A549 (cell line): Measurements from ENCODE around the gene SLC35B4. TPM values are rescaled to one million over a fixed set of nuclear protein-coding genes. Genes with fewer than 3 reads are reported as not detected.

Experiments used
- ATAC-seq, 2 experiments: fragments of 200-7000 bp in 1 of 2; fragments of >200 bp in 1 of 2; cut with Nextera tagmentation in 1 of 2; cut with Tn5 transposase in 1 of 2; 3 replicates each; pipeline versions ENCODE4 v1.8.0 to v1.9.1; 2018 to 2020; ENCODE audit warnings: mild to moderate bottlenecking in 1 of 2, moderate library complexity in 1 of 2
- CTCF ChIA-PET: fragments of 300-600 bp; sonication (Branson Sonifier 250); formaldehyde crosslinking; extraction: SDS; loops from one replicate; lab custom pipeline; 2021; ENCODE audit warnings: antibody characterized with exemption, inconsistent platforms; lab: Yijun Ruan, JAX
- POLR2A ChIA-PET: fragments of 350-600 bp; formaldehyde crosslinking; extraction: SDS; loops from one replicate; lab custom pipeline; 2021; ENCODE audit warnings: antibody characterized with exemption, inconsistent platforms; lab: Yijun Ruan, JAX
- DNase-seq, 2 experiments: peaks; one replicate each; pipeline versions ENCODE4 v3.0.0 to v3.0.0-alpha.2; 2011 to 2016; ENCODE audit warnings: low read depth in 1 of 2, low spot score in 1 of 2
- FAIRE-seq: peaks from 2 replicates; lab custom pipeline; 2011; peaks lifted over from hg19 to GRCh38; lab: Jason Lieb, UNC
- H3K27ac ChIP-seq, 2 experiments: fragments of >200 bp; sonication (Bioruptor Twin); formaldehyde crosslinking; 3 replicates each; pipeline ENCODE4 v1.5.1; 2016 to 2017
- H3K4me1 ChIP-seq: fragments of >200 bp; sonication (Bioruptor Twin); formaldehyde crosslinking; 3 replicates; pipeline ENCODE4 v1.6.1; 2016
- H3K4me2 ChIP-seq: fragments of >200 bp; sonication (Bioruptor Twin); formaldehyde crosslinking; 3 replicates; pipeline ENCODE4 v1.6.1; 2016
- H3K4me3 ChIP-seq: fragments of >200 bp; sonication (Bioruptor Twin); formaldehyde crosslinking; 3 replicates; pipeline ENCODE4 v1.5.1; 2016
- H3K9me3 ChIP-seq: fragments of >200 bp; sonication (Bioruptor Twin); formaldehyde crosslinking; 3 replicates; pipeline ENCODE4 v1.6.1; 2016
- CEBPB ChIP-seq, 2 experiments: fragments of >200 bp in 1 of 2; sonication (Bioruptor Twin) in 1 of 2; formaldehyde crosslinking in 1 of 2; IDR thresholded peaks; 2 replicates each; pipeline ENCODE4 v1.6.1; 2012 to 2016
- CHD2 ChIP-seq: fragments of 150-350 bp; IDR thresholded peaks from 2 replicates; pipeline ENCODE4 v1.6.1; 2014; ENCODE audit warnings: low read length; ENCODE audit not compliant: partially characterized antibody
- EHMT2 ChIP-seq: fragments of 200-600 bp; sonication (generic); IDR thresholded peaks from 2 replicates; pipeline ENCODE4 v1.6.1; 2016; ENCODE audit warnings: antibody characterized with exemption, low read depth, mild to moderate bottlenecking, moderate library complexity
- FOXS1 ChIP-seq: fragments of 250-450 bp; sonication (Bioruptor Pico); IDR thresholded peaks from 2 replicates; pipeline ENCODE4 v1.5.0; 2020; ENCODE audit warnings: mild to moderate bottlenecking, moderate library complexity
- HDAC2 ChIP-seq: fragments of 200-600 bp; sonication (generic); IDR thresholded peaks from 2 replicates; pipeline ENCODE4 v1.6.1; 2016
- HOXB13 ChIP-seq: fragments of 250-450 bp; sonication (Bioruptor Pico); IDR thresholded peaks from 2 replicates; pipeline ENCODE4 v1.5.0; 2020; ENCODE audit warnings: low read depth, mild to moderate bottlenecking, moderate library complexity
- HOXB5 ChIP-seq: fragments of 250-450 bp; sonication (Bioruptor Pico); IDR thresholded peaks from 2 replicates; pipeline ENCODE4 v1.5.0; 2020; ENCODE audit warnings: mild to moderate bottlenecking, moderate library complexity
- JUN ChIP-seq, 2 experiments: fragments of >200 bp; sonication (Bioruptor Twin); formaldehyde crosslinking; IDR thresholded peaks; 2 replicates in 1 of 2; 3 replicates in 1 of 2; pipeline ENCODE4 v1.6.1; 2016 to 2017
- MAZ ChIP-seq: fragments of 150-350 bp; IDR thresholded peaks from 2 replicates; pipeline ENCODE4 v1.6.1; 2014; ENCODE audit warnings: antibody characterized with exemption, low read depth, low read length, borderline replicate concordance
- MYC ChIP-seq: IDR thresholded peaks from 2 replicates; pipeline ENCODE4 v1.6.1; 2012; ENCODE audit warnings: mild to moderate bottlenecking, inconsistent platforms, low read length, improper control_type of control experiment, borderline replicate concordance
- PHF8 ChIP-seq: fragments of 200-600 bp; sonication (generic); IDR thresholded peaks from 2 replicates; pipeline ENCODE4 v1.6.1; 2016; ENCODE audit warnings: low read depth, mild to moderate bottlenecking, antibody characterized with exemption, moderate library complexity, borderline replicate concordance
- POLR2A ChIP-seq: IDR thresholded peaks from 2 replicates; pipeline ENCODE4 v1.6.1; 2012; ENCODE audit warnings: mild to moderate bottlenecking, low read length
- POLR2AphosphoS2 ChIP-seq: conservative IDR thresholded peaks from 2 replicates; pipeline ENCODE4 v1.6.1; 2012; ENCODE audit warnings: low read length, improper control_type of control experiment, inconsistent platforms
- ZC3H11A ChIP-seq: fragments of 450-650 bp; IDR thresholded peaks from 2 replicates; pipeline ENCODE4 v1.6.1; 2014; ENCODE audit warnings: antibody characterized with exemption, mild to moderate bottlenecking
- ZFP36 ChIP-seq: fragments of 450-650 bp; IDR thresholded peaks from 2 replicates; pipeline ENCODE4 v1.6.1; 2014; ENCODE audit warnings: borderline replicate concordance; ENCODE audit not compliant: partially characterized antibody
- ZSCAN20 ChIP-seq: fragments of 250-450 bp; sonication (Bioruptor Pico); IDR thresholded peaks from 2 replicates; pipeline ENCODE4 v1.8.0; 2022; ENCODE audit warnings: mild to moderate bottlenecking, moderate library complexity
- WGBS: methylation state at CpG from one replicate; pipeline ENCODE4 v1.1.6; 2017; ENCODE audit errors: missing lambda C conversion rate; 5-methylcytosine and 5-hydroxymethylcytosine counted together
- polyA plus RNA-seq, 4 experiments: library from polyadenylated mRNA; depleted of rRNA in 3 of 4; stranded (reverse); fragments of >200 nt; fragmentation: RNase III in 1 of 4; extraction: RNeasy Plus Mini Kit Qiagen cat#74134 plus additional on column Dnase treatment in 1 of 4; gene quantifications; 2 replicates in 3 of 4; 3 replicates in 1 of 4; pipeline ENCODE4 v1.2.3, GENCODE V29; 2011 to 2017
- TF ChIP-seq, protein P1 (sequence below): fragments of 250-450 bp; sonication (Bioruptor Pico); IDR thresholded peaks from 2 replicates; pipeline ENCODE4 v1.5.0; 2021; ENCODE audit warnings: mild to moderate bottlenecking, moderate library complexity, borderline replicate concordance
- TF ChIP-seq, protein P2 (sequence below): fragments of >200 bp; sonication (Bioruptor Twin); formaldehyde crosslinking; IDR thresholded peaks from 3 replicates; pipeline ENCODE4 v1.5.1; 2016
- TF ChIP-seq, protein P3 (sequence below): fragments of 450-650 bp; IDR thresholded peaks from 2 replicates; pipeline ENCODE4 v1.6.1; 2014; ENCODE audit warnings: antibody characterized with exemption
- TF ChIP-seq, protein P4 (sequence below): IDR thresholded peaks from 2 replicates; pipeline ENCODE4 v1.6.1; 2012; ENCODE audit warnings: low read depth, borderline replicate concordance

Gene SLC35B4
- polyA plus RNA-seq, 2 of the 4 experiments (the other 2 are of a cell fraction), result 32.8 to 73.0 TPM

DNA sequence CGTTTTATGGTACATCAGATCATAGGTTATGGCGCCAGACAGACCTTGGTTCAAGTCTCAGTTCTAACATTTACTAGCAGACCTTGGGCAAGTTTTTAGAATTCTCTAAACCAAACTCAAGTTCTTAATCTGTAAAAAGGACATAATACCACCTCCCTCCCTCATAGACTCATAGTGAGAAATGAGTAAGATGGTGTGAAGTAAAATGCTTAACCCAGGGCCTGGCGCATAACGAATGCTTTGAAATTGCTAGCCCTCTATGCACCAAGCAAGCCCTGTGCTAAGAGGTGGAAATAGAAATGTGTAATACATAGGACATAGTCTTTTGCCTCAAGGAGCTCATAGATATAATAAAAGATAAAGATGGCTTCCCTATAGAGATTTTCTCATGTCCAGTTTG, 17.7 kb upstream of the SLC35B4 start:
- FAIRE-seq (no peak), DNase-seq (no peak)
- Histone ChIP-seq H3K4me3 (no peak overlapping the region), H3K4me1 (no peaks in the 10 kb centered on the region)
- TF ChIP-seq MAZ (no peak), MYC (no peak), PHF8 (no peak), HOXB5 (CRISPR knock-in tag) (no peak)
- TF ChIP-seq, protein P1, sequence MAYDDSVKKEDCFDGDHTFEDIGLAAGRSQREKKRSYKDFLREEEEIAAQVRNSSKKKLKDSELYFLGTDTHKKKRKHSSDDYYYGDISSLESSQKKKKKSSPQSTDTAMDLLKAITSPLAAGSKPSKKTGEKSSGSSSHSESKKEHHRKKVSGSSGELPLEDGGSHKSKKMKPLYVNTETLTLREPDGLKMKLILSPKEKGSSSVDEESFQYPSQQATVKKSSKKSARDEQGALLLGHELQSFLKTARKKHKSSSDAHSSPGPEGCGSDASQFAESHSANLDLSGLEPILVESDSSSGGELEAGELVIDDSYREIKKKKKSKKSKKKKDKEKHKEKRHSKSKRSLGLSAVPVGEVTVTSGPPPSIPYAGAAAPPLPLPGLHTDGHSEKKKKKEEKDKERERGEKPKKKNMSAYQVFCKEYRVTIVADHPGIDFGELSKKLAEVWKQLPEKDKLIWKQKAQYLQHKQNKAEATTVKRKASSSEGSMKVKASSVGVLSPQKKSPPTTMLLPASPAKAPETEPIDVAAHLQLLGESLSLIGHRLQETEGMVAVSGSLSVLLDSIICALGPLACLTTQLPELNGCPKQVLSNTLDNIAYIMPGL (CRISPR knock-in tag), result no peak
- TF ChIP-seq, all 56 proteins: peak for 0
- no peak for ATAC-seq
- 73% methylated on average over 4 of the region's 4 CpGs for WGBS
- Histone ChIP-seq H3K4me2 (no peak overlapping the region), H3K27ac (no peak overlapping the region), H3K9me3 (no peaks in the 10 kb centered on the region; the same call in 2 of the 3 replicates)
- ChIA-PET POLR2A (no interaction called here), CTCF (interaction anchor here (1.3 to 1.9 kb wide), 4 partner anchors 10 to 24 kb away, joined by 4 to 5 read pairs (median 5); partner anchors contain the start of gene SLC35B4)

DNA sequence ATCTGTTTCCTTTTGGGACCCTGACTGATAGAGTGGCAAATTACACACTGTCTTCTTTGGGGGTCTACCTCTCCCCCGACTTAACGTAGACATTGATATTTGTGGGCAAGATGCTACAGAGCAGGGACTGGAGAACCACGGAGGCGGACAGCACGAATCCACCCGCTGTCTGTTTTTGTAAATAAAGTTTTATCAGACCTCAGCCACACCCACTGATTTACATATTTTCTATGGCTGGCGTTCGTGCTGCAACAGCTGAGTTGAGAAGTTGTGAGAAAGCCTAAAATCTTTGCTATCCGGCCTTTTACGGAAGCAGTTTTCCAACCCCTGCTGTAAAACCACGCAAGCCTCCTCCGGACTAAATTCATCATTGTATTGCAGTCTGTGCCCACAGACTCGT, 17.2 kb upstream of the SLC35B4 start:
- POLR2A ChIA-PET, result no interaction called here
- Histone ChIP-seq H3K27ac (no peak overlapping the region), H3K4me3 (no peak overlapping the region), H3K9me3 (no peaks in the 10 kb centered on the region; the same call in 2 of the 3 replicates), H3K4me2 (no peak overlapping the region), H3K4me1 (no peaks in the 10 kb centered on the region)
- TF ChIP-seq FOXS1 (CRISPR knock-in tag) (no peak), CHD2 (no peak), ZSCAN20 (CRISPR knock-in tag) (no peak), EHMT2 (no peak), ZFP36 (no peak), POLR2A (no peak), HOXB13 (CRISPR knock-in tag) (no peak), CEBPB (IDR thresholded peaks at IDR 0.05) (no peak), JUN (IDR thresholded peaks at IDR 0.05) (no peak), HDAC2 (no peak), POLR2AphosphoS2 (no peak), ZC3H11A (no peak)
- TF ChIP-seq, protein P2, sequence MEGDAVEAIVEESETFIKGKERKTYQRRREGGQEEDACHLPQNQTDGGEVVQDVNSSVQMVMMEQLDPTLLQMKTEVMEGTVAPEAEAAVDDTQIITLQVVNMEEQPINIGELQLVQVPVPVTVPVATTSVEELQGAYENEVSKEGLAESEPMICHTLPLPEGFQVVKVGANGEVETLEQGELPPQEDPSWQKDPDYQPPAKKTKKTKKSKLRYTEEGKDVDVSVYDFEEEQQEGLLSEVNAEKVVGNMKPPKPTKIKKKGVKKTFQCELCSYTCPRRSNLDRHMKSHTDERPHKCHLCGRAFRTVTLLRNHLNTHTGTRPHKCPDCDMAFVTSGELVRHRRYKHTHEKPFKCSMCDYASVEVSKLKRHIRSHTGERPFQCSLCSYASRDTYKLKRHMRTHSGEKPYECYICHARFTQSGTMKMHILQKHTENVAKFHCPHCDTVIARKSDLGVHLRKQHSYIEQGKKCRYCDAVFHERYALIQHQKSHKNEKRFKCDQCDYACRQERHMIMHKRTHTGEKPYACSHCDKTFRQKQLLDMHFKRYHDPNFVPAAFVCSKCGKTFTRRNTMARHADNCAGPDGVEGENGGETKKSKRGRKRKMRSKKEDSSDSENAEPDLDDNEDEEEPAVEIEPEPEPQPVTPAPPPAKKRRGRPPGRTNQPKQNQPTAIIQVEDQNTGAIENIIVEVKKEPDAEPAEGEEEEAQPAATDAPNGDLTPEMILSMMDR, result no peak
- TF ChIP-seq, protein P3, sequence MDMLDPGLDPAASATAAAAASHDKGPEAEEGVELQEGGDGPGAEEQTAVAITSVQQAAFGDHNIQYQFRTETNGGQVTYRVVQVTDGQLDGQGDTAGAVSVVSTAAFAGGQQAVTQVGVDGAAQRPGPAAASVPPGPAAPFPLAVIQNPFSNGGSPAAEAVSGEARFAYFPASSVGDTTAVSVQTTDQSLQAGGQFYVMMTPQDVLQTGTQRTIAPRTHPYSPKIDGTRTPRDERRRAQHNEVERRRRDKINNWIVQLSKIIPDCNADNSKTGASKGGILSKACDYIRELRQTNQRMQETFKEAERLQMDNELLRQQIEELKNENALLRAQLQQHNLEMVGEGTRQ, result no peak
- TF ChIP-seq, protein P4, sequence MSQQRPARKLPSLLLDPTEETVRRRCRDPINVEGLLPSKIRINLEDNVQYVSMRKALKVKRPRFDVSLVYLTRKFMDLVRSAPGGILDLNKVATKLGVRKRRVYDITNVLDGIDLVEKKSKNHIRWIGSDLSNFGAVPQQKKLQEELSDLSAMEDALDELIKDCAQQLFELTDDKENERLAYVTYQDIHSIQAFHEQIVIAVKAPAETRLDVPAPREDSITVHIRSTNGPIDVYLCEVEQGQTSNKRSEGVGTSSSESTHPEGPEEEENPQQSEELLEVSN, result no peak
- WGBS, result 81% methylated on average over 13 of the region's 13 CpGs
- CTCF ChIA-PET, result interaction anchor here (1.3 to 1.5 kb wide), 2 partner anchors 10 to 24 kb away, joined by 4 to 5 read pairs; no protein-coding TSS in a partner anchor
- no peak for FAIRE-seq
- DNase-seq, result no peak
- ATAC-seq, result no peak
